GM21786 (cell line): ENCODE results near the gene CHI3L2.
"Not testable (repeated sequence)": the region's sequence is repeated elsewhere in the genome, so short reads cannot be mapped to it uniquely, and the experiment has no call there.

Experiments used
- ATAC-seq: cut with Tn5 transposase; IDR thresholded peaks from one replicate; pipeline ENCODE4 v1.9.1; 2021; ENCODE audit not compliant: unreplicated experiment

CHI3L2 gene

GRCh38 chr1:111201275-111202090, 26.0 kb upstream of the CHI3L2 start:
- no peak for ATAC-seq

GRCh38 chr1:111202366-111202706, 25.2 kb upstream of the CHI3L2 start:
- no peak for ATAC-seq

- ATAC-seq, result no peak
Measured at GRCh38 chr1:111202707-111203623, 24.5 kb upstream of the CHI3L2 start.

- peak; percentile 54 for ATAC-seq
Measured at GRCh38 chr1:111203681-111204200, 23.8 kb upstream of the CHI3L2 start.

GRCh38 chr1:111204201-111204982, 23.1 kb upstream of the CHI3L2 start:
- peak; percentile 56 for ATAC-seq

GRCh38 chr1:111204983-111205713, 22.4 kb upstream of the CHI3L2 start:
- no peak for ATAC-seq

GRCh38 chr1:111205714-111206050, 21.8 kb upstream of the CHI3L2 start:
- no peak for ATAC-seq

- ATAC-seq, result no peak
Measured at GRCh38 chr1:111208921-111209320, 18.6 kb upstream of the CHI3L2 start.

- ATAC-seq, result no peak
Measured at GRCh38 chr1:111209622-111210021, 17.9 kb upstream of the CHI3L2 start.

- ATAC-seq, result no peak
Measured at GRCh38 chr1:111211921-111212320, 15.6 kb upstream of the CHI3L2 start.

- ATAC-seq, result no peak
Measured at GRCh38 chr1:111212634-111213335, 14.7 kb upstream of the CHI3L2 start.

GRCh38 chr1:111213412-111213811, 14.1 kb upstream of the CHI3L2 start:
- no peak for ATAC-seq

GRCh38 chr1:111214074-111214801, 13.3 kb upstream of the CHI3L2 start:
- ATAC-seq, result no peak

- ATAC-seq, result no peak
Measured at GRCh38 chr1:111214884-111215283, 12.6 kb upstream of the CHI3L2 start.

- not testable (repeated sequence) for ATAC-seq
Measured at GRCh38 chr1:111215285-111215684, 12.2 kb upstream of the CHI3L2 start.

GRCh38 chr1:111216751-111217150, 10.8 kb upstream of the CHI3L2 start:
- no peak for ATAC-seq

- ATAC-seq, result no peak
Measured at GRCh38 chr1:111217183-111217910, 10.2 kb upstream of the CHI3L2 start.

GRCh38 chr1:111218701-111219556, 8.6 kb upstream of the CHI3L2 start:
- no peak for ATAC-seq
